IMR-90 (cell line): ENCODE measurements around the gene SLC38A3. TPM values are rescaled to one million over a fixed set of nuclear protein-coding genes. Genes with fewer than 3 reads are reported as not detected.

Experiments
- ATAC-seq: fragments of 200-7000 bp; cut with Tn5 transposase; 2 replicates; pipeline ENCODE4 v1.9.1; 2020; ENCODE audit warnings: low read depth, mild to moderate bottlenecking, moderate library complexity
- BruUV-seq: library from RNA; stranded (reverse); fragments of 400-500 nt; replicated peaks from 2 replicates; lab custom pipeline; 2021; lab: Mats Ljungman, UMichigan
- CTCF ChIA-PET: fragments of 300-600 bp; formaldehyde crosslinking; extraction: SDS; loops from one replicate; lab custom pipeline; 2021; ENCODE audit warnings: antibody characterized with exemption; lab: Yijun Ruan, JAX
- POLR2A ChIA-PET: fragments of 300-600 bp; sonication (Branson Sonifier 250); formaldehyde crosslinking; loops from one replicate; lab custom pipeline; 2022; ENCODE audit warnings: antibody characterized with exemption; ENCODE audit not compliant: unreplicated experiment; lab: Charles Lee
- DNase-seq: peaks from one replicate; pipeline ENCODE4 v3.0.0; 2013
- H2AFZ ChIP-seq: replicated peaks from 2 replicates; pipeline ENCODE3; 2013; ENCODE audit warnings: low read length, mild to moderate bottlenecking; ENCODE audit not compliant: poor library complexity
- H2AK5ac ChIP-seq: 2 replicates; pipeline ENCODE4 v1.6.1; 2013; ENCODE audit warnings: low read depth, low read length, inconsistent platforms
- H2AK9ac ChIP-seq: replicated peaks from 2 replicates; pipeline ENCODE3; 2013; ENCODE audit warnings: mild to moderate bottlenecking, low read depth, low read length, moderate library complexity; ENCODE audit not compliant: poor library complexity
- H2BK120ac ChIP-seq: 2 replicates; pipeline ENCODE4 v1.6.1; 2013; ENCODE audit warnings: low read depth, low read length, inconsistent platforms
- H2BK15ac ChIP-seq: 3 replicates; pipeline ENCODE4 v1.6.1; 2013; ENCODE audit warnings: low read depth, low read length, inconsistent platforms
- H2BK20ac ChIP-seq: 2 replicates; pipeline ENCODE4 v1.6.1; 2013; ENCODE audit warnings: low read depth, mild to moderate bottlenecking, inconsistent platforms, low read length, moderate library complexity
- H2BK5ac ChIP-seq: 2 replicates; pipeline ENCODE4 v1.6.1; 2013; ENCODE audit warnings: mild to moderate bottlenecking, low read depth, low read length, inconsistent platforms; ENCODE audit not compliant: poor library complexity, severe bottlenecking
- H3K14ac ChIP-seq: replicated peaks from 2 replicates; pipeline ENCODE4 v1.6.1; 2013; ENCODE audit warnings: low read depth, low read length, inconsistent platforms
- H3K18ac ChIP-seq: 2 replicates; pipeline ENCODE4 v1.6.1; 2013; ENCODE audit warnings: low read depth, low read length, control low read depth
- H3K23ac ChIP-seq: 2 replicates; pipeline ENCODE4 v1.6.1; 2013; ENCODE audit warnings: low read depth, low read length, inconsistent platforms
- H3K27ac ChIP-seq: 2 replicates; pipeline ENCODE4 v1.5.1; 2013; ENCODE audit warnings: mild to moderate bottlenecking, control low read depth, low read length; ENCODE audit not compliant: insufficient read depth
- H3K27me3 ChIP-seq: 2 replicates; pipeline ENCODE4 v1.6.1; 2013; ENCODE audit warnings: low read length; ENCODE audit not compliant: control insufficient read depth, insufficient read depth
- H3K36me3 ChIP-seq: 2 replicates; pipeline ENCODE4 v1.6.1; 2013; ENCODE audit warnings: low read length, mixed read lengths; ENCODE audit not compliant: control insufficient read depth, insufficient read depth
- H3K4ac ChIP-seq: 2 replicates; pipeline ENCODE4 v1.6.1; 2013; ENCODE audit warnings: low read depth, low read length, inconsistent platforms
- H3K4me1 ChIP-seq: 2 replicates; pipeline ENCODE4 v1.6.1; 2013; ENCODE audit warnings: low read length, mixed read lengths; ENCODE audit not compliant: control insufficient read depth, insufficient read depth
- H3K4me2 ChIP-seq: 2 replicates; pipeline ENCODE4 v1.6.1; 2013; ENCODE audit warnings: low read depth, mild to moderate bottlenecking, control low read depth, low read length, moderate library complexity
- H3K4me3 ChIP-seq: 2 replicates; pipeline ENCODE4 v1.5.1; 2013; ENCODE audit warnings: low read depth, mild to moderate bottlenecking, control low read depth, low read length, moderate library complexity; ENCODE audit not compliant: insufficient read depth
- H3K56ac ChIP-seq: 2 replicates; pipeline ENCODE4 v1.6.1; 2013; ENCODE audit warnings: low read length, inconsistent platforms; ENCODE audit not compliant: insufficient read depth; ENCODE audit errors: extremely low read depth
- H3K79me1 ChIP-seq, 2 experiments: 2 replicates each; pipeline ENCODE4 v1.6.1; 2013; ENCODE audit warnings: low read length in 2 of 2, inconsistent platforms in 1 of 2, low read depth in 1 of 2
- H3K9ac ChIP-seq: 2 replicates; pipeline ENCODE4 v1.6.1; 2013; ENCODE audit warnings: low read depth, low read length, control low read depth
- H3K9me1 ChIP-seq: 2 replicates; pipeline ENCODE4 v1.6.1; 2013; ENCODE audit warnings: low read length, inconsistent platforms; ENCODE audit not compliant: insufficient read depth
- H3K9me3 ChIP-seq: 2 replicates; pipeline ENCODE4 v1.6.1; 2013; ENCODE audit warnings: low read length; ENCODE audit not compliant: control insufficient read depth, insufficient read depth
- H4K20me1 ChIP-seq: 2 replicates; pipeline ENCODE4 v1.6.1; 2013; ENCODE audit warnings: low read length, inconsistent platforms; ENCODE audit not compliant: insufficient read depth
- H4K5ac ChIP-seq: 2 replicates; pipeline ENCODE4 v1.6.1; 2013; ENCODE audit warnings: mild to moderate bottlenecking, low read depth, low read length, control low read depth
- H4K8ac ChIP-seq, 2 experiments: 2 replicates each; pipeline ENCODE4 v1.6.1; 2013; ENCODE audit warnings: low read depth in 2 of 2, low read length in 2 of 2, control low read depth in 1 of 2, inconsistent platforms in 1 of 2
- H4K91ac ChIP-seq: 2 replicates; pipeline ENCODE4 v1.6.1; 2013; ENCODE audit warnings: low read depth, low read length, inconsistent platforms; ENCODE audit not compliant: insufficient read depth
- FOS ChIP-seq: fragments of 150-350 bp; IDR thresholded peaks from 2 replicates; pipeline ENCODE4 v1.6.1; 2016; ENCODE audit warnings: low read depth, low read length
- MAZ ChIP-seq: IDR thresholded peaks from 2 replicates; pipeline ENCODE4 v1.6.1; 2012; ENCODE audit warnings: low read depth, mild to moderate bottlenecking, low read length, improper control_type of control experiment, moderate library complexity, borderline replicate concordance
- WGBS, 2 experiments: methylation state at CpG; one replicate each; pipeline versions ENCODE4 v1.1.5 to v1.1.7; 2013; ENCODE audit warnings: missing lambda C conversion rate in 2 of 2; ENCODE audit not compliant: insufficient read length in 1 of 2; ENCODE audit errors: extremely low coverage in 2 of 2; 5-methylcytosine and 5-hydroxymethylcytosine counted together
- dilution Hi-C: fragments of 300-500 bp; cut with HindIII; formaldehyde crosslinking; loops from one replicate; pipeline ENCODE4 v1.14.3; 2018; ENCODE audit warnings: low sequenced_read_pairs; ENCODE audit not compliant: unreplicated experiment
- in situ Hi-C: fragments of 300-500 bp; cut with MboI; formaldehyde crosslinking; loops from 3 replicates; pipeline ENCODE4 v1.14.3; 2019; ENCODE audit warnings: low sequenced_read_pairs, inconsistent platforms, mixed read lengths
- intact Hi-C: fragments of 100-400 bp; cut with micrococcal nuclease; formaldehyde crosslinking; loops from 2 replicates; pipeline ENCODE4 v1.10.0; 2022
- polyA plus RNA-seq, 3 experiments: library from polyadenylated mRNA; depleted of rRNA; stranded (reverse); fragments of >200 nt; gene quantifications; 2 replicates each; pipeline ENCODE4 v1.2.3, GENCODE V29; 2012; ENCODE audit warnings: low replicate concordance in 1 of 3
- total RNA-seq: library from RNA; depleted of rRNA; stranded (reverse); fragments of >200 nt; gene quantifications from 2 replicates; pipeline ENCODE4 v1.2.3, GENCODE V29; 2012
- TF ChIP-seq, protein P1 (sequence below): conservative IDR thresholded peaks from 2 replicates; pipeline ENCODE4 v1.5.1; 2012; ENCODE audit warnings: mild to moderate bottlenecking, low read depth, low read length, improper control_type of control experiment

The SLC38A3 gene
- total and polyA plus RNA-seq, 2 of the 4 experiments (the other 2 are of a cell fraction), result 0.12 to 0.36 TPM

DNA sequence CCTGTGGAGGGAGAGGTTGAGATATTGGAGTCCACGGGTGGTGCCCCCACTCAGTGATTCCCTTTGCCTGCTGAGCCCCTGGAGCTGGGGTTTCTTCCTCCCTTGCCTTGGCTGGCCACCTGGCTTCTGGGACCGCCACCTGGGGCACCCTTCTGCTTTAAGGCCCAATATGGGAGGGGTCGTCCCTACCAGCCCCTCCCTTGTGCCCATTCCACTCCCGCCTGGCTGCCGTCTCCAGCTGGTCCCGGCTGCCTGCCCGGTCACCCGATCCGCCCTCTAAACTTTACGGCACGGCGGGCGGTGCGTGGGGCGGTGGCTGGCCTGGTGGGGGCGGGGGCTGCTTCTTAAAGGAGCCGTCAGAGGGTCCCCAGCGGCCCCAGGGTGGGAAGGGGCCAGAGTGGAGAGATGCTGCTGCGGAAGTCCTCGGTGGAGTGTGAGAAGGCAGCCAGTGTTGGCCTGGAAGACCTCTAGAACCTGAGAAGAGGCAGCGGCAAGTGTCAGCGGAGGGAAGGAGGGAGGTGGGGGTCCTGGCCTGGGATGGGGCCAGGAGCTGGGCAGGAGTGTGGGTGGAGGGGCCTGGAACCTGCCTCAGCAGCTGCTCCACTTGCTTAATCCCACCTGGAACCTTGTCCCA, 62.3 kb downstream of the SLC38A3 start:
- peak overlapping the region; percentile 77 for H4K5ac ChIP-seq
- no peaks in the 10 kb centered on the region for H3K9me3 ChIP-seq
- peaks cover 65% of the 10 kb centered on the region for H3K4me1 ChIP-seq
- 0% methylated on average over 3 of the region's 22 CpGs; no CpG with 5 or more reads in 1 of the 2 experiments for WGBS, 2 experiments
- ATAC-seq (peak; percentile 11; the same call in 1 of the 2 replicates), DNase-seq (no peak)
- H4K91ac ChIP-seq, result peak overlapping the region; percentile 99
- H3K4me3 ChIP-seq, result peak overlapping the region; percentile 53
- peak overlapping the region; percentile 96 for H2BK20ac ChIP-seq
- peaks cover 2% of the 10 kb centered on the region; the same call in 1 of the 2 replicates for H3K36me3 ChIP-seq
- peaks cover 3 to 57% of the 10 kb centered on the region in 2 experiments; a peak in 3 of 4 replicates for H3K79me1 ChIP-seq
- peak overlapping the region; percentile 94 to 99 for H4K8ac ChIP-seq
- peak overlapping the region; percentile 98 for H3K14ac ChIP-seq
- peak overlapping the region; percentile 47; the same call in 1 of the 2 replicates for H3K56ac ChIP-seq
- H2BK120ac ChIP-seq, result peak overlapping the region; percentile 97
- ChIA-PET CTCF (interaction anchor here (1.6 kb wide), 1 partner anchor 40 kb away, joined by 5 read pairs; no protein-coding TSS in a partner anchor), POLR2A (interaction anchor here (0.6 kb wide), 1 partner anchor 1957 kb away, joined by 9 read pairs; no protein-coding TSS in a partner anchor)
- dilution Hi-C loops, result no loop called here
- H2AK9ac ChIP-seq, result peak overlapping the region; percentile 97
- TF ChIP-seq, protein P1, sequence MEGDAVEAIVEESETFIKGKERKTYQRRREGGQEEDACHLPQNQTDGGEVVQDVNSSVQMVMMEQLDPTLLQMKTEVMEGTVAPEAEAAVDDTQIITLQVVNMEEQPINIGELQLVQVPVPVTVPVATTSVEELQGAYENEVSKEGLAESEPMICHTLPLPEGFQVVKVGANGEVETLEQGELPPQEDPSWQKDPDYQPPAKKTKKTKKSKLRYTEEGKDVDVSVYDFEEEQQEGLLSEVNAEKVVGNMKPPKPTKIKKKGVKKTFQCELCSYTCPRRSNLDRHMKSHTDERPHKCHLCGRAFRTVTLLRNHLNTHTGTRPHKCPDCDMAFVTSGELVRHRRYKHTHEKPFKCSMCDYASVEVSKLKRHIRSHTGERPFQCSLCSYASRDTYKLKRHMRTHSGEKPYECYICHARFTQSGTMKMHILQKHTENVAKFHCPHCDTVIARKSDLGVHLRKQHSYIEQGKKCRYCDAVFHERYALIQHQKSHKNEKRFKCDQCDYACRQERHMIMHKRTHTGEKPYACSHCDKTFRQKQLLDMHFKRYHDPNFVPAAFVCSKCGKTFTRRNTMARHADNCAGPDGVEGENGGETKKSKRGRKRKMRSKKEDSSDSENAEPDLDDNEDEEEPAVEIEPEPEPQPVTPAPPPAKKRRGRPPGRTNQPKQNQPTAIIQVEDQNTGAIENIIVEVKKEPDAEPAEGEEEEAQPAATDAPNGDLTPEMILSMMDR, result no peak
- TF ChIP-seq MAZ (peak; percentile 26; the same call in 1 of the 2 replicates), FOS (no peak)
- peak overlapping the region; percentile 100 for H2AK5ac ChIP-seq
- peak overlapping the region; percentile 90 for H2AFZ ChIP-seq
- intact Hi-C loops, result no loop called here
- peak overlapping the region; percentile 83 for H2BK5ac ChIP-seq
- H3K9ac ChIP-seq, result peak overlapping the region; percentile 66
- H3K27ac ChIP-seq, result peak overlapping the region; percentile 80
- peaks cover 46% of the 10 kb centered on the region for H3K9me1 ChIP-seq
- H3K23ac ChIP-seq, result peak overlapping the region; percentile 76
- H3K27me3 ChIP-seq, result no peaks in the 10 kb centered on the region
- in situ Hi-C loops, result no loop called here
- peak overlapping the region; percentile 97; the same call in 2 of the 3 replicates for H2BK15ac ChIP-seq
- BruUV-seq, result no TSS peak
- no peaks in the 10 kb centered on the region for H4K20me1 ChIP-seq
- peak overlapping the region; percentile 70 for H3K4me2 ChIP-seq
- H3K18ac ChIP-seq, result peak overlapping the region; percentile 45
- H3K4ac ChIP-seq, result peak overlapping the region; percentile 100
